Naive thymus-derived CD4-positive, alpha-beta T cell (primary cell): ENCODE data around the gene DESI2. TPM values are rescaled to one million over a fixed set of nuclear protein-coding genes. Genes with fewer than 3 reads are reported as not detected.

Experiments
- ATAC-seq: fragments of 150-1000 bp; cut with Tn5 transposase; 2 replicates; pipeline ENCODE4 v1.10.0; 2021; ENCODE audit warnings: mild to moderate bottlenecking, moderate library complexity
- CTCF ChIA-PET: fragments of 350-600 bp; sonication (Branson Sonifier 250); formaldehyde crosslinking; loops from one replicate; lab custom pipeline; 2021; ENCODE audit warnings: antibody characterized with exemption; lab: Charles Lee
- POLR2A ChIA-PET: fragments of 350-600 bp; sonication (Branson Sonifier 250); formaldehyde crosslinking; loops from one replicate; lab custom pipeline; 2021; ENCODE audit warnings: antibody characterized with exemption, inconsistent platforms; lab: Charles Lee
- DNase-seq, 9 donors: peaks; one replicate each; pipeline versions ENCODE4 v3.0.0 to v3.0.0-alpha.2; 2020 to 2022; ENCODE audit warnings: mixed read lengths in 1 of 9
- H3K27ac ChIP-seq: one replicate; pipeline ENCODE4 v1.7.0; 2013; ENCODE audit warnings: mild to moderate bottlenecking, low read depth, low read length, moderate library complexity
- H3K27me3 ChIP-seq, 2 donors: one replicate each; pipeline ENCODE4 v1.7.0; 2013; ENCODE audit warnings: low read length in 2 of 2, mild to moderate bottlenecking in 2 of 2, moderate library complexity in 2 of 2; ENCODE audit not compliant: control insufficient read depth in 2 of 2, insufficient read depth in 2 of 2
- H3K36me3 ChIP-seq, 3 experiments: 1 replicate in 2 of 3; 2 replicates in 1 of 3; pipeline ENCODE4 v1.7.0; 2013; ENCODE audit warnings: low read length in 3 of 3, mild to moderate bottlenecking in 3 of 3, moderate library complexity in 1 of 3; ENCODE audit not compliant: insufficient read depth in 3 of 3, control insufficient read depth in 2 of 3
- H3K4me1 ChIP-seq, 2 donors: one replicate each; pipeline ENCODE4 v1.7.0; 2013; ENCODE audit warnings: low read length in 2 of 2, mild to moderate bottlenecking in 2 of 2, moderate library complexity in 1 of 2; ENCODE audit not compliant: control insufficient read depth in 2 of 2, insufficient read depth in 2 of 2
- H3K4me3 ChIP-seq: 2 replicates; pipeline ENCODE4 v1.7.0; 2013; ENCODE audit warnings: mild to moderate bottlenecking, low read length
- H3K9me3 ChIP-seq, 3 experiments: 1 replicate in 2 of 3; 2 replicates in 1 of 3; pipeline ENCODE4 v1.7.0; 2013; ENCODE audit warnings: low read length in 3 of 3; ENCODE audit not compliant: control insufficient read depth in 2 of 3
- H3K27ac Mint-ChIP-seq, 9 donors: one replicate each; pipeline ENCODE4 v1.8.0; 2020 to 2022; ENCODE audit warnings: mixed read lengths in 9 of 9, mild to moderate bottlenecking in 8 of 9, moderate library complexity in 5 of 9, inconsistent platforms in 2 of 9
- H3K27me3 Mint-ChIP-seq, 5 donors: one replicate each; pipeline ENCODE4 v1.8.0; 2021 to 2022; ENCODE audit warnings: mixed read lengths in 5 of 5, mild to moderate bottlenecking in 1 of 5
- H3K36me3 Mint-ChIP-seq, 5 donors: one replicate each; pipeline ENCODE4 v1.8.0; 2020 to 2022; ENCODE audit warnings: mixed read lengths in 5 of 5, mild to moderate bottlenecking in 3 of 5, inconsistent platforms in 1 of 5
- H3K4me1 Mint-ChIP-seq, 7 donors: one replicate each; pipeline ENCODE4 v1.8.0; 2020 to 2022; ENCODE audit warnings: mixed read lengths in 7 of 7, mild to moderate bottlenecking in 3 of 7, inconsistent platforms in 1 of 7
- H3K4me3 Mint-ChIP-seq, 10 donors: one replicate each; pipeline ENCODE4 v1.8.0; 2020 to 2022; ENCODE audit warnings: mild to moderate bottlenecking in 10 of 10, mixed read lengths in 10 of 10, moderate library complexity in 6 of 10, inconsistent platforms in 2 of 10
- H3K9me3 Mint-ChIP-seq, 11 donors: one replicate each; pipeline ENCODE4 v1.8.0; 2020 to 2022; ENCODE audit warnings: mixed read lengths in 11 of 11, mild to moderate bottlenecking in 4 of 11, inconsistent platforms in 1 of 11, moderate library complexity in 1 of 11
- intact Hi-C, 2 donors: fragments of 100-400 bp; cut with micrococcal nuclease; formaldehyde crosslinking; loops; one replicate each; pipeline ENCODE4 v1.15.1; 2023
- polyA plus RNA-seq, 2 donors: library from polyadenylated mRNA; unstranded; fragments of 300-500 nt; fragmentation: Illumina TruSeq; gene quantifications; one replicate each; pipeline ENCODE4 v1.2.3, GENCODE V29; 2021
- total RNA-seq, 6 experiments: library from RNA in 5 of 6; stranded (reverse) in 5 of 6; gene quantifications; 1 replicate in 5 of 6; 2 replicates in 1 of 6; pipeline ENCODE4 v1.2.3 and lab custom pipeline; 2021 to 2026

Gene DESI2
- total and polyA plus RNA-seq, 7 experiments from 2014 or later, result 10.0 to 23.4 (median 17.6) TPM

GRCh38 chr1:244730153-244730933, 77.4 kb downstream of the DESI2 start:
- ChIA-PET POLR2A (interaction anchor here (0.7 kb wide), 1 partner anchor 23 kb away, joined by 3 read pairs; no protein-coding TSS in a partner anchor), CTCF (no interaction called here)
- H3K27me3 Mint-ChIP-seq, result peaks cover 0 to 45% (median 5%) of the 10 kb centered on the region in 5 donors
- Histone ChIP-seq H3K27ac (no peak overlapping the region), H3K36me3 (no peaks in the 10 kb centered on the region), H3K9me3 (no peaks in the 10 kb centered on the region), H3K4me1 (no peaks in the 10 kb centered on the region), H3K27me3 (no peaks in the 10 kb centered on the region), H3K4me3 (peak overlapping the region; percentile 59)
- DNase-seq (peak in 7 of 9 donors; percentile 18 to 48 (median 28)), ATAC-seq (peak; percentile 55)
- peaks cover 0 to 18% (median 11%) of the 10 kb centered on the region in 7 donors for H3K4me1 Mint-ChIP-seq
- H3K36me3 Mint-ChIP-seq, result peaks cover 0 to 3% (median 0%) of the 10 kb centered on the region in 5 donors
- intact Hi-C loops, result loop anchor here in 1 of 2 donors (1.0 kb wide), 1 partner anchor 77 kb away; the partner anchor contains the start of gene DESI2
- peaks cover 0 to 1% (median 0%) of the 10 kb centered on the region in 11 donors for H3K9me3 Mint-ChIP-seq
- peak overlapping the region; percentile 87 to 95 (median 92) for H3K4me3 Mint-ChIP-seq
- H3K27ac Mint-ChIP-seq, result peak overlapping the region in 6 of 9 donors; percentile 36 to 84 (median 65)

- Histone ChIP-seq H3K9me3 (no peaks in the 10 kb centered on the region), H3K4me1 (no peaks in the 10 kb centered on the region), H3K27ac (no peak overlapping the region), H3K36me3 (no peaks in the 10 kb centered on the region), H3K27me3 (no peaks in the 10 kb centered on the region), H3K4me3 (no peak overlapping the region)
- DNase-seq (no peak), ATAC-seq (no peak)
- intact Hi-C loops, result loop anchor here in 1 of 2 donors (1.0 kb wide), 1 partner anchor 78 kb away; the partner anchor contains the start of gene DESI2
- Mint-ChIP-seq H3K36me3 (peaks cover 0 to 4% (median 0%) of the 10 kb centered on the region in 5 donors), H3K4me3 (peak overlapping the region; percentile 48 to 95 (median 72)), H3K4me1 (peaks cover 0 to 18% (median 11%) of the 10 kb centered on the region in 7 donors), H3K9me3 (peaks cover 0 to 7% (median 0%) of the 10 kb centered on the region in 11 donors), H3K27ac (peak overlapping the region in 2 of 9 donors; percentile 18 to 53), H3K27me3 (peaks cover 0 to 45% (median 5%) of the 10 kb centered on the region in 5 donors)
- ChIA-PET CTCF (no interaction called here), POLR2A (interaction anchor here (0.7 kb wide), 1 partner anchor 24 kb away, joined by 3 read pairs; no protein-coding TSS in a partner anchor)
These were observed 78.1 kb downstream of the DESI2 start for GRCh38 chr1:244730934-244731434.

- Mint-ChIP-seq H3K9me3 (peaks cover 0 to 7% (median 0%) of the 10 kb centered on the region in 11 donors), H3K4me1 (peaks cover 0 to 18% (median 11%) of the 10 kb centered on the region in 7 donors), H3K4me3 (peak overlapping the region in 9 of 10 donors; percentile 5 to 95 (median 45)), H3K36me3 (peaks cover 0 to 4% (median 0%) of the 10 kb centered on the region in 5 donors), H3K27ac (no peak overlapping the region), H3K27me3 (peaks cover 0 to 42% (median 5%) of the 10 kb centered on the region in 5 donors)
- no peak overlapping the region for H3K4me3 ChIP-seq
- no peak for ATAC-seq
- no peaks in the 10 kb centered on the region for H3K36me3 ChIP-seq
- H3K27ac ChIP-seq, result no peak overlapping the region
- POLR2A ChIA-PET, result no interaction called here
- H3K4me1 ChIP-seq, result no peaks in the 10 kb centered on the region
- CTCF ChIA-PET, result no interaction called here
- H3K9me3 ChIP-seq, result no peaks in the 10 kb centered on the region
- H3K27me3 ChIP-seq, result no peaks in the 10 kb centered on the region
- intact Hi-C loops, result no loop called here
- no peak for DNase-seq
These were observed 78.7 kb downstream of the DESI2 start for GRCh38 chr1:244731651-244732050.

GRCh38 chr1:244732851-244733450, 80.0 kb downstream of the DESI2 start:
- peak overlapping the region in 2 of 10 donors; percentile 8 to 28 for H3K4me3 Mint-ChIP-seq
- CTCF ChIA-PET, result interaction anchor here (0.6 kb wide), 1 partner anchor 253 kb away, joined by 3 read pairs; no protein-coding TSS in a partner anchor
- H3K27ac Mint-ChIP-seq, result no peak overlapping the region

GRCh38 chr1:244735404-244735803, 82.5 kb downstream of the DESI2 start:
- ChIA-PET CTCF (no interaction called here), POLR2A (no interaction called here)
- Histone ChIP-seq H3K27me3 (no peaks in the 10 kb centered on the region), H3K36me3 (no peaks in the 10 kb centered on the region), H3K4me1 (no peaks in the 10 kb centered on the region), H3K4me3 (no peak overlapping the region), H3K27ac (no peak overlapping the region), H3K9me3 (no peaks in the 10 kb centered on the region)
- peaks cover 0 to 7% (median 0%) of the 10 kb centered on the region in 11 donors for H3K9me3 Mint-ChIP-seq
- H3K27me3 Mint-ChIP-seq, result peaks cover 0 to 17% (median 0%) of the 10 kb centered on the region in 5 donors
- peaks cover 0 to 6% (median 2%) of the 10 kb centered on the region in 7 donors for H3K4me1 Mint-ChIP-seq
- DNase-seq, result no peak
- peaks cover 0 to 4% (median 0%) of the 10 kb centered on the region in 5 donors for H3K36me3 Mint-ChIP-seq
- H3K4me3 Mint-ChIP-seq, result no peak overlapping the region
- no peak overlapping the region for H3K27ac Mint-ChIP-seq
- ATAC-seq, result no peak
- intact Hi-C loops, result no loop called here

More at GRCh38 chr1:244732851-244733450, 80.0 kb downstream of the DESI2 start:
- Histone ChIP-seq H3K9me3 (no peaks in the 10 kb centered on the region), H3K4me1 (no peaks in the 10 kb centered on the region), H3K27ac (no peak overlapping the region), H3K27me3 (no peaks in the 10 kb centered on the region), H3K4me3 (no peak overlapping the region), H3K36me3 (no peaks in the 10 kb centered on the region)
- no peak for DNase-seq
- POLR2A ChIA-PET, result no interaction called here
- ATAC-seq, result no peak
- Mint-ChIP-seq H3K4me1 (peaks cover 0 to 18% (median 11%) of the 10 kb centered on the region in 7 donors), H3K27me3 (peaks cover 0 to 34% (median 5%) of the 10 kb centered on the region in 5 donors), H3K9me3 (peaks cover 0 to 7% (median 0%) of the 10 kb centered on the region in 11 donors), H3K36me3 (peaks cover 0 to 4% (median 0%) of the 10 kb centered on the region in 5 donors)
- intact Hi-C loops, result no loop called here

- POLR2A ChIA-PET, result no interaction called here
- no peak for DNase-seq
- Histone ChIP-seq H3K27me3 (no peaks in the 10 kb centered on the region), H3K4me3 (no peak overlapping the region), H3K27ac (no peak overlapping the region), H3K9me3 (no peaks in the 10 kb centered on the region), H3K36me3 (no peaks in the 10 kb centered on the region), H3K4me1 (no peaks in the 10 kb centered on the region)
- Mint-ChIP-seq H3K36me3 (peaks cover 0 to 4% (median 0%) of the 10 kb centered on the region in 5 donors), H3K27me3 (peaks cover 0 to 15% (median 0%) of the 10 kb centered on the region in 5 donors), H3K4me3 (no peak overlapping the region), H3K4me1 (peaks cover 0 to 4% (median 0%) of the 10 kb centered on the region in 7 donors), H3K9me3 (peaks cover 0 to 7% (median 0%) of the 10 kb centered on the region in 11 donors), H3K27ac (no peak overlapping the region)
- CTCF ChIA-PET, result no interaction called here
- no peak for ATAC-seq
- intact Hi-C loops, result no loop called here
These were observed 83.1 kb downstream of the DESI2 start for GRCh38 chr1:244735876-244736561.
